B cell (primary cell): ENCODE results near the gene PINLYP.
"Not testable (repeated sequence)": the region's sequence is repeated elsewhere in the genome, so short reads cannot be mapped to it uniquely, and the experiment has no call there.

Source experiments
- EZH2 ChIP-seq: IDR thresholded peaks from 2 replicates; pipeline ENCODE4 v1.6.1; 2012; ENCODE audit warnings: borderline replicate concordance, low read depth, mild to moderate bottlenecking, moderate library complexity, low read length; ENCODE audit not compliant: insufficient read depth, poor library complexity, severe bottlenecking
- TF ChIP-seq, protein P1 (sequence below): fragments of 200-600 bp; IDR thresholded peaks from one replicate; pipeline ENCODE4 v1.8.0; 2022; ENCODE audit warnings: antibody characterized with exemption, mild to moderate bottlenecking

DNA sequence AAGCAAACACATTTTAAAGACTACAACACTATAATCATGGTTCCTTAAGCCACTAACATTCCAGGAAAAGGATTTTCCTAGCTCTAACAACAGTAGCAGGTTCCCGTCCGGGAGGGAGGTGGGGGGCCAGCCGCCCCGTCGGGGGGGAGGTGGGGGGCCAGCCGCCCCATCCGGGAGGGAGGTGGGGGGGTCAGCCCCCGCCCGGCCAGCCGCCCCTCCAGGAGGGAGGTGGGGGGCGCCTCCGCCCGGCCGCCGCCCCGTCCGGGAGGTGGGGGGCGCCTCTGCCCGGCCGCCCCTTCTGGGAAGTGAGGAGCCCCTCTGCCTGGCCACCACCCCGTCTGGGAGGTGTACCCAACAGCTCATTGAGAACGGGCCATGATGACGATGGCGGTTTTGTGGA, 27.7 kb upstream of the PINLYP start:
- not testable (repeated sequence) for TF ChIP-seq EZH2
- TF ChIP-seq, protein P1, sequence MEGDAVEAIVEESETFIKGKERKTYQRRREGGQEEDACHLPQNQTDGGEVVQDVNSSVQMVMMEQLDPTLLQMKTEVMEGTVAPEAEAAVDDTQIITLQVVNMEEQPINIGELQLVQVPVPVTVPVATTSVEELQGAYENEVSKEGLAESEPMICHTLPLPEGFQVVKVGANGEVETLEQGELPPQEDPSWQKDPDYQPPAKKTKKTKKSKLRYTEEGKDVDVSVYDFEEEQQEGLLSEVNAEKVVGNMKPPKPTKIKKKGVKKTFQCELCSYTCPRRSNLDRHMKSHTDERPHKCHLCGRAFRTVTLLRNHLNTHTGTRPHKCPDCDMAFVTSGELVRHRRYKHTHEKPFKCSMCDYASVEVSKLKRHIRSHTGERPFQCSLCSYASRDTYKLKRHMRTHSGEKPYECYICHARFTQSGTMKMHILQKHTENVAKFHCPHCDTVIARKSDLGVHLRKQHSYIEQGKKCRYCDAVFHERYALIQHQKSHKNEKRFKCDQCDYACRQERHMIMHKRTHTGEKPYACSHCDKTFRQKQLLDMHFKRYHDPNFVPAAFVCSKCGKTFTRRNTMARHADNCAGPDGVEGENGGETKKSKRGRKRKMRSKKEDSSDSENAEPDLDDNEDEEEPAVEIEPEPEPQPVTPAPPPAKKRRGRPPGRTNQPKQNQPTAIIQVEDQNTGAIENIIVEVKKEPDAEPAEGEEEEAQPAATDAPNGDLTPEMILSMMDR = not testable (repeated sequence)
